Left hindlimb (tissue), 1 donor: ENCODE data around the gene ZNF175.

Experiments used
- DNase-seq: peaks from one replicate; pipeline ENCODE4 v3.0.0-alpha.2; 2018

Gene ZNF175

GRCh38 chr19:51550848-51551672, 20.0 kb upstream of the ZNF175 start:
- DNase-seq: no peak

GRCh38 chr19:51551673-51552432, 19.2 kb upstream of the ZNF175 start:
- no peak for DNase-seq

- no peak for DNase-seq
Observed at GRCh38 chr19:51552608-51552995, 18.5 kb upstream of the ZNF175 start.

GRCh38 chr19:51552996-51553725, 17.9 kb upstream of the ZNF175 start:
- peak; percentile 66 for DNase-seq

- DNase-seq: no peak
Observed at GRCh38 chr19:51559240-51559639, 11.8 kb upstream of the ZNF175 start.

GRCh38 chr19:51560339-51560738, 10.7 kb upstream of the ZNF175 start:
- DNase-seq: no peak

- DNase-seq: no peak
Observed at GRCh38 chr19:51564791-51565190, 6.3 kb upstream of the ZNF175 start.

- DNase-seq: no peak
Observed at GRCh38 chr19:51565583-51565982, 5.5 kb upstream of the ZNF175 start.

- DNase-seq: no peak
Observed at GRCh38 chr19:51566489-51567100, 4.5 kb upstream of the ZNF175 start.

GRCh38 chr19:51567583-51567982, 3.5 kb upstream of the ZNF175 start:
- DNase-seq: no peak

- no peak for DNase-seq
Observed at GRCh38 chr19:51568456-51568855, 2.6 kb upstream of the ZNF175 start.

- DNase-seq: no peak
Observed at GRCh38 chr19:51571599-51571998, 516 bp downstream of the ZNF175 start.

- no peak for DNase-seq
Observed at GRCh38 chr19:51572410-51572809, 1.3 kb downstream of the ZNF175 start.

GRCh38 chr19:51572908-51573307, 1.8 kb downstream of the ZNF175 start:
- DNase-seq: no peak

GRCh38 chr19:51573331-51573730, 2.2 kb downstream of the ZNF175 start:
- DNase-seq: no peak

GRCh38 chr19:51576850-51577249, 5.8 kb downstream of the ZNF175 start:
- DNase-seq: no peak

GRCh38 chr19:51586103-51586728, 15.1 kb downstream of the ZNF175 start:
- DNase-seq: no peak

GRCh38 chr19:51586799-51587198, 15.7 kb downstream of the ZNF175 start:
- no peak for DNase-seq

- DNase-seq: no peak
Observed at GRCh38 chr19:51587264-51588191, 16.4 kb downstream of the ZNF175 start.

- no peak for DNase-seq
Observed at GRCh38 chr19:51589511-51589910, 18.4 kb downstream of the ZNF175 start.

GRCh38 chr19:51590441-51590840, 19.4 kb downstream of the ZNF175 start:
- no peak for DNase-seq
